Measurements from ENCODE around the gene MEF2C.
"Not testable (repeated sequence)": the region's sequence is repeated elsewhere in the genome, so short reads cannot be mapped to it uniquely, and the experiment has no call there.

The MEF2C gene

DNA sequence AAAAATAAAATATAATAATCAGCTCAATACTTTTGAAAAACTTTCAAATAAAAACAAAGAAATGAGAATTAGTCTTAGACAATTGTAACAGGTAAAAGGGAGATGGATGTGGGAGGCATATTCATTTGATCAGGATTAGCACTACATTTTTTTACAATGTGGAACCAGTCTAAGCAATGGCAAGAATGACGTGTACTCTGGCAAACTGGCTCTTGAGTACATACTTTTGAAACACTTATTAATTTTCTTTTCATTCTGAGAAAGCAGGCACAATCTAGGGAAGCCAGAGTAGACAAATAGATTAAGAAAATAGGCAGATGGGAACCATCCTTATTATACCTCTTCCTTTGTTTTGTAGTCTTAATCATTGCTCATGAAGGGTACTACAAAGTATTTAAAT, 79.7 kb downstream of the MEF2C start:
- no peaks in the 10 kb centered on the region for H3K36me3 ChIP-seq (ENCODE audit: control insufficient read depth, insufficient read depth, low read length)
- H3K4me1 ChIP-seq (ENCODE audit: control insufficient read depth, insufficient read depth, low read length): no peaks in the 10 kb centered on the region
- no peak overlapping the region for H3K9ac ChIP-seq (ENCODE audit: low read length)
- no peak overlapping the region for H3K4me3 ChIP-seq (ENCODE audit: low read length)
- no peak overlapping the region for H3K27ac ChIP-seq (ENCODE audit: low read depth, low read length)
- H3K27me3 ChIP-seq (ENCODE audit: control insufficient read depth, insufficient read depth, low read length): no peaks in the 10 kb centered on the region

DNA sequence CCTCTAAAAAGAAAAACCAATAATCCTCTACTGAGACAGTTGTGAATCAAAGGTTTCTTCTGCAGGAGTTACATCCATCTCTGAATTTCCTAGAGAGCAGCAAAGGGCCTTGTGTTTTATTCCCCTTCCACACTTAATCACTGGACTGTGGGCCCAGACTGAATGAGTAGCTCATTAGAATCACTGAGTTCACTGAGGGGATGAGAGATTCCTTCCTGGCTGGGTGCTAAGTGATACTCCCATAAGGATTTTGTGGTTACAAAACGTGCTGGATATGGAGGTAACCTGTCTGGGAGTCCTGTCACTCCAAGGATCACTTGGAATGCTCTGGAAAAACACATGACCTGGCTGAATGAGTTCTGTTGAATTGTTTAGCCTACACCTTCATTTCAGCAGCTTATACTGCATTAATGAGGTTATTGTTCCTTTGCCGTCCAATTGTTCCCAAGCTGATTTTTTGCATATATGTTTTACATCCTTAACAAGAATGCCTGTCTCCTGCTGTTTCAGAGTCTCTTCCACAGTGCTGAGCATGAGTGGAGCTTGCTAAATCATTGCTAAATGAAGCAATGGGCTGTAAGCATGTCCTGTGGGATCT, 82.9 kb downstream of the MEF2C start:
- no peak overlapping the region for H3K9ac ChIP-seq (ENCODE audit: low read length)
- no peak overlapping the region for H3K27ac ChIP-seq (ENCODE audit: low read depth, low read length)
- H3K36me3 ChIP-seq (ENCODE audit: control insufficient read depth, insufficient read depth, low read length): no peaks in the 10 kb centered on the region
- H3K27me3 ChIP-seq (ENCODE audit: control insufficient read depth, insufficient read depth, low read length): no peaks in the 10 kb centered on the region
- H3K4me1 ChIP-seq (ENCODE audit: control insufficient read depth, insufficient read depth, low read length): no peaks in the 10 kb centered on the region
- no peak overlapping the region for H3K4me3 ChIP-seq (ENCODE audit: low read length)

DNA sequence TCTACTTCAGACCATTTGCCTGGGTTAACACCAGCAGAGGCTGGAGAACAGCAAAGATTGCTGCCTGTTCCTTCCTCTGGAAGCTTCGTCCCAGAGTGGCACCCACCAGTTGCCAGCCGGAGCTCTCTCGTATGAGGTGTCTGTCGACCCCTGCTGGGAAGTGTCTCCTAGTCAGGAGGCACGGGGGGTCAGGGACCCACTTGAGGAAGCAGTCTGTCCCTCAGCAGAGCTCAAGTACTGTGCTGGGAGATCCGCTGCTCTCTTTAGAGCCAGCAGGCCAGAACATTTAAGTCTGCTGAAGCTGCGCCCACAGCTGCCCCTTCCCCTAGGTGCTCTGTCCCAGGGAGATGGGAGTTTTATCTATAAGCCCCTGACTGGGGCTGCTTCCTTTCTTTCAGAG, 84.1 kb downstream of the MEF2C start:
- H3K36me3 ChIP-seq (ENCODE audit: control insufficient read depth, insufficient read depth, low read length); H3K4me1 ChIP-seq (ENCODE audit: control insufficient read depth, insufficient read depth, low read length); H3K9ac ChIP-seq (ENCODE audit: low read length); H3K27me3 ChIP-seq (ENCODE audit: control insufficient read depth, insufficient read depth, low read length); H3K4me3 ChIP-seq (ENCODE audit: low read length); H3K27ac ChIP-seq (ENCODE audit: low read depth, low read length): not testable (repeated sequence)

DNA sequence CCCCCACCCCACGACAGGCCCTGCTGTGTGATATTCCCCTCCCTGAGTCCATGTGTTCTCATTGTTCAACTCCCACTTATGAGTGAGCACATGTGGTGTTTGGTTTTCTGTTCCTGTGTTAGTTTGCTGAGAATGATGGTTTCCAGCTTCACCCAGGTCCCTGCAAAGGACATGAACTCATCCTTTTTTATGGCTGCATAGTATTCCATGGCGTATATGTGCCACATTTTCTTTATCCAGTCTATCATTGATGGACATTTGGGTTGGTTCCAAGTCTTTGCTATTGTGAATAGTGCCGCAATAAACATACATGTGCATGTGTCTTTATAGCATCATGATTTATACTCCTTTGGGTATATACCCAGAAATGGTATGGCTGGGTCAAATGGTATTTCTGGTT, 89.2 kb downstream of the MEF2C start:
- not testable (repeated sequence) for H3K27ac ChIP-seq (ENCODE audit: low read depth, low read length)

DNA sequence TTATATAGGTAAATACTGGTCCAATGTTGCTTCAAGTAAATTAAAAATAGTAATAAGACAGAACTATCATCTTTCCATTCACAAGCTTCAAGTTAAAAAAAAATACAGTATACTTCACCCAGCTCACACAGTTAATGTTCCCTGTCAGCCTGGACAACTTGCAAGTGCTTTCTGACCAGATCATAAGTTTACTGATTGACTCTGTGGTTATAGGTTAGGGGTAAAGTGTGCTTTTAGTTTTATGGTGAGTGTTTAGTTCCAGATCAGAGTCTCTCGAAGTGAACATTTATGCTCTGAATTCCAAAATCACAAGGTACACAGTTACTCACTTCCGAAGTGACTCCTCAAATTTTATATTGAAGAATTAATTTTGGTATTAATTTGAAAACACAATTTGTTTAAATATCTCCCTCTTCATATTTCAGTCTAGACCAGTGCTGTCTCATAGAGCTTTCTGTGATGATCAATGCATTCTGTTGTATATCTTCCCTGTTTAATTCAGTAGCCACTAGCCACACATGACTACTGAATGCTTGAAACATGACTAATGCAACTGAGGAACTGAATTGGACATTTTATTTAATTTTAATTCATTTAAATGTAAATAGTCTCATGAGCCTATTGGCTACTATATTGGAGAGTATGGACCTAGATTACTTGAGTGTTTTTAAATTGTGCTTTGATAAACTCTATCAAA, 90.7 kb downstream of the MEF2C start:
- H3K27me3 ChIP-seq (ENCODE audit: control insufficient read depth, insufficient read depth, low read length): no peaks in the 10 kb centered on the region
- no peak overlapping the region for H3K27ac ChIP-seq (ENCODE audit: low read depth, low read length)
- H3K4me1 ChIP-seq (ENCODE audit: control insufficient read depth, insufficient read depth, low read length): no peaks in the 10 kb centered on the region
- no peak overlapping the region for H3K4me3 ChIP-seq (ENCODE audit: low read length)
- no peaks in the 10 kb centered on the region for H3K36me3 ChIP-seq (ENCODE audit: control insufficient read depth, insufficient read depth, low read length)
- H3K9ac ChIP-seq (ENCODE audit: low read length): no peak overlapping the region

More for the DNA sequence above, 89.2 kb downstream of the MEF2C start:
- not testable (repeated sequence) for H3K4me1 ChIP-seq (ENCODE audit: control insufficient read depth, insufficient read depth, low read length); H3K27me3 ChIP-seq (ENCODE audit: control insufficient read depth, insufficient read depth, low read length); H3K4me3 ChIP-seq (ENCODE audit: low read length); H3K9ac ChIP-seq (ENCODE audit: low read length); H3K36me3 ChIP-seq (ENCODE audit: control insufficient read depth, insufficient read depth, low read length)

DNA sequence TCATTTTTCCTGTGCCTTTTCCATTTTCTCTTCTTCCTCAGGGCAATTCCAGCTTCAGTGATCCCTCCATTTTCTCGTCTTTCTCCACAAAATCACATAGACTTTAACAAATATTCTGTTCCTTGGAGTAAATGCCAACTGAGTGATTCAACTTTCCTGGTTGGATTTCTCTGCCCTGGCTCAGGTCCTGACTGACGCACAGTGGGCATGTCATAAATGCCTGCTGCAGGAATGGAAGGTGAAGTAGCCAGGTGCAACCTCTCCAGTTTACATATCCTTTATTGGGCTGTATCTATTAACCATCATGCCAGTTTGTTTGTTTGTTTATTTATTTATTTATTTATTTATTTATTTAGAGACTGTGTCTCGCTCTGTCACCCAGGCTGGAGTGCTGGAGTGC, 95.1 kb downstream of the MEF2C start:
- H3K27me3 ChIP-seq (ENCODE audit: control insufficient read depth, insufficient read depth, low read length): no peaks in the 10 kb centered on the region
- H3K9ac ChIP-seq (ENCODE audit: low read length): no peak overlapping the region
- no peak overlapping the region for H3K27ac ChIP-seq (ENCODE audit: low read depth, low read length)

DNA sequence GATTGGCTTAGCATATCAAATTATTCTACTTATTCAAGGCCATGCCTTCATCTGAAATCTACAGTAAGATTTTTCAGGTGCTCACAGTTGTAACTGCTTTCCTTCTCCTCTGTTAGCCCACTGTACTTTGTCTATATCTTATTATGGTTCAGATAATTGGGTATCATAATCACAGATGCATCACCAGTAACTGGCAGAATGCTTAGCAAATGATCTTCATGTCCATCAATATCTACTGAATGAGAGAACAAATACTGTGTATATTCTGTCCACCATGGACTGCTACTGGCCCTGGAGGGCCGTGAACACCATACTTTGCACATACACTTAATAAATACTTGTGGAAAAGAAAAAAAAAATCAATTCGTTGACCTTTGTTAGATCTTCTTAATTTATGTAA, 96.2 kb downstream of the MEF2C start:
- no peak overlapping the region for H3K9ac ChIP-seq (ENCODE audit: low read length)
- no peaks in the 10 kb centered on the region for H3K36me3 ChIP-seq (ENCODE audit: control insufficient read depth, insufficient read depth, low read length)
- H3K27me3 ChIP-seq (ENCODE audit: control insufficient read depth, insufficient read depth, low read length): no peaks in the 10 kb centered on the region
- peaks cover 6% of the 10 kb centered on the region for H3K4me1 ChIP-seq (ENCODE audit: control insufficient read depth, insufficient read depth, low read length)
- no peak overlapping the region for H3K4me3 ChIP-seq (ENCODE audit: low read length)
- H3K27ac ChIP-seq (ENCODE audit: low read depth, low read length): peak overlapping the region; percentile 4

More for the DNA sequence above, 95.1 kb downstream of the MEF2C start:
- peaks cover 6% of the 10 kb centered on the region for H3K4me1 ChIP-seq (ENCODE audit: control insufficient read depth, insufficient read depth, low read length)
- H3K4me3 ChIP-seq (ENCODE audit: low read length): no peak overlapping the region
- H3K36me3 ChIP-seq (ENCODE audit: control insufficient read depth, insufficient read depth, low read length): no peaks in the 10 kb centered on the region

DNA sequence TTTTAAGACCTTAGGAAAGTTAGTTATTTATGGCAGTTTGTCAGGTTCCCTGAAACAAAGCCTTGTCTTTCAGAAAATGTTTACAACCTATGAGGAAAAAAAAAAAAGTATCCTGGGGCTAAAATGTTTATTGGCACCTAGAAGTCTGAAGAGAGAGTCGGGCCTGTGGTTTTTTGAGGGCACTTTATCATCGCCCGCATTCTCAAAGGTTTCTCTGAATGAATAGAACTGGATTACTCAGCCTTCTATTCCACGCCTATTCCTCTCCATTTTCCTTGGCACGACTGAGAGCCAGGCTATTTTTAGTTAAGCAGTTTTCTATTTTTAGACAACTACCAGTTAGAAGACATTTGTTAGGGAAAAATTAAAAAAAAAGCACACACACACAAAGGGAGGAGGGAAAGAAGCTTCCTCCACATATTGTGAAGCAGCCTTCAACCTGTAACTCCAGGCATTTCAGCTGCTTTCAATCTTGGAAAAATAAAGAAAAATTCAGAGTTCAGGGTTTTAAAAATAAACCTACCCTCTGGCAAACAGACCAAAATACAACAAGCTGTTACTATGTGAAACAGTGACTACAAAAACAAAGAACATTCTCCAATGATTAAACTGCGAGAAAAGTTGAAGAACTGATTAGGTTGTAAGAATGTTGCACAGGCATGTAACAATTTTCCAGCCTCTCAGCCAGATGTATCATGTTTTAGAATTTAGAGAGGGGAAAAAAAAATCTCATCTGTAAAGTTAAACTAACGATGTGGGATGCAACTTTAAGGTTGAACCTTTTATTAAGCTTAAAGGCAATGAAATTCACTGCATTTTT, 97.0 kb downstream of the MEF2C start:
- H3K36me3 ChIP-seq (ENCODE audit: control insufficient read depth, insufficient read depth, low read length): no peaks in the 10 kb centered on the region
- H3K27me3 ChIP-seq (ENCODE audit: control insufficient read depth, insufficient read depth, low read length): no peaks in the 10 kb centered on the region
- H3K9ac ChIP-seq (ENCODE audit: low read length): no peak overlapping the region
- peaks cover 6% of the 10 kb centered on the region for H3K4me1 ChIP-seq (ENCODE audit: control insufficient read depth, insufficient read depth, low read length)
- peak overlapping the region; percentile 68 for H3K27ac ChIP-seq (ENCODE audit: low read depth, low read length)
- H3K4me3 ChIP-seq (ENCODE audit: low read length): no peak overlapping the region

DNA sequence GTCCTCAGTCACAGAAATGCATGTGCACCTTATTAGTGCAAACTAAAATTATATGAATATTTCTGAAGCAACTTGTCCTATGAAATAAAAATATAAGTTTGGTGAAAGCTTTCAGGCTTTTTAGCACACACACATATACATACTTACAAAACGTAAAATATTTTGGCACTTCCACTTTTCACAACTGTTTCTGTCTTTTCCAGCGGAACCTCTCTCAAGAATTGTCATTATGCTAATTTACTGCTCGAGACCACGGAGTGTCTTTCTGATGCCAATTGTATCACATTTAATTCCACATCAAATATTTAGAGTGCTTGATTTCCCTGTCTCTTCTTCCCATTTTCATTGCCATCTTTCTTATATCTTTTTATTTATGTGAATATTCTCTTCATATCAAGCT, 100.4 kb downstream of the MEF2C start:
- Histone ChIP-seq H3K4me3 (ENCODE audit: low read length) (no peak overlapping the region), H3K4me1 (ENCODE audit: control insufficient read depth, insufficient read depth, low read length) (peaks cover 6% of the 10 kb centered on the region), H3K27ac (ENCODE audit: low read depth, low read length) (no peak overlapping the region), H3K36me3 (ENCODE audit: control insufficient read depth, insufficient read depth, low read length) (no peaks in the 10 kb centered on the region), H3K9ac (ENCODE audit: low read length) (no peak overlapping the region), H3K27me3 (ENCODE audit: control insufficient read depth, insufficient read depth, low read length) (no peaks in the 10 kb centered on the region)

DNA sequence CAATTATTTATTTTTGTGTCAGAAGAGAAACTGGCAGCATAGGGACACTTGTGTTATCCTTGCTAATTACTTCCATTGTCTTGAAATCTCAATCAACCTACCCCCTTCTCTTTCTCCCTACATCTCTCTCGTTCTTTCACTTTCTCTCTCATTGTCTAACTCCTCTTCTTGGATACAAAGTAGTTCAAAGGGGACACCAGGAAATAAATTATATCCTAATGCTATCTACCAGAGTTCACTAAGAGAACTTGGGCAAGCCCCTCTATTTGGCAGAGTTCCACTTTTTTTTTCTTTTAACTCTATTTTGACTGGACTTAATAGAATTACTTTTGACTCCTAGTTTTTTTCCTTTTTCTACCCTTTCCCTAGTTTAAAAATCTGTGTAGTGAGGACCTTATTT, 102.2 kb downstream of the MEF2C start:
- no peaks in the 10 kb centered on the region for H3K4me1 ChIP-seq (ENCODE audit: control insufficient read depth, insufficient read depth, low read length)
- H3K9ac ChIP-seq (ENCODE audit: low read length): no peak overlapping the region
- no peaks in the 10 kb centered on the region for H3K36me3 ChIP-seq (ENCODE audit: control insufficient read depth, insufficient read depth, low read length)
- H3K27me3 ChIP-seq (ENCODE audit: control insufficient read depth, insufficient read depth, low read length): no peaks in the 10 kb centered on the region
- no peak overlapping the region for H3K27ac ChIP-seq (ENCODE audit: low read depth, low read length)
- no peak overlapping the region for H3K4me3 ChIP-seq (ENCODE audit: low read length)

DNA sequence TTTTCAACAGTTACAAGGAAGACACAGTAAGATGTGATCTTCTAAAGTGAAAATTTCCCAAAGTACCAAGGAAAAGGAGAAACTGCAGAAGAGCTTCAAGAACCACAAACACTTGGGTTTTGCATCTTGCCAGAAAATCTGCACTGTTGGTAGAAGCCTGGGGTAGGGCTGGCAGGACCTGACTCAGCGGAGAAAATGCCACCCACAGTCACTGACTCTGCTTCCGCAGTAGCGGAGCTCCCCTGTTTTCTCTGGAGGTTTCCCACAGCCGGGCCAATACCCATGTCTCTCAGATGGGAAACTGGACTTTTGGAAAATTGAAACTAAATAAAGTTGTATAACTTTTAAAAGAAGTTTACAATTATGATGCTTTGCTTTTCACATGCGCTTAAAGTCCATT, 104.2 kb downstream of the MEF2C start:
- Histone ChIP-seq H3K4me1 (ENCODE audit: control insufficient read depth, insufficient read depth, low read length) (no peaks in the 10 kb centered on the region), H3K4me3 (ENCODE audit: low read length) (no peak overlapping the region), H3K27ac (ENCODE audit: low read depth, low read length) (no peak overlapping the region)

DNA sequence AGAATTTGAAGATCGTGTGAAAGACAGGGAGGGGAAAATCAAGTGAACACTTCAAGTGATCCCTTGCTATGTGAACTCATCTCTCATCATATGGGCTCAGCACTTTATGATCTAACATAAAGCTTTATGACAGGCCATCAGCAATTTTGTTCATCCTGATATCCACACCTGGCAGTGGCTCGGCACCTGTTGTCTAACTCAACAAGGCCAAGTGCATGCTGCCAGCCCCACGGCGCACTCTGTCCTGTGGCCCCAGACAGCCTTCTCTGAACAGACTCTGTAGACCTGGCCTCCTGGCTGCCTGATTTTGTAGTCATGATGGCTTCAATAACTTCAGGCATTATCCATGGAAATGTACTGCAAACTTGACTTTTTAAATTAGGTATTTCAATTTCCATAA, 106.3 kb downstream of the MEF2C start:
- Histone ChIP-seq H3K4me1 (ENCODE audit: control insufficient read depth, insufficient read depth, low read length) (no peaks in the 10 kb centered on the region), H3K36me3 (ENCODE audit: control insufficient read depth, insufficient read depth, low read length) (no peaks in the 10 kb centered on the region), H3K9ac (ENCODE audit: low read length) (no peak overlapping the region), H3K4me3 (ENCODE audit: low read length) (no peak overlapping the region), H3K27me3 (ENCODE audit: control insufficient read depth, insufficient read depth, low read length) (no peaks in the 10 kb centered on the region), H3K27ac (ENCODE audit: low read depth, low read length) (no peak overlapping the region)

More for the DNA sequence above, 104.2 kb downstream of the MEF2C start:
- no peaks in the 10 kb centered on the region for H3K27me3 ChIP-seq (ENCODE audit: control insufficient read depth, insufficient read depth, low read length)
- H3K9ac ChIP-seq (ENCODE audit: low read length): no peak overlapping the region
- no peaks in the 10 kb centered on the region for H3K36me3 ChIP-seq (ENCODE audit: control insufficient read depth, insufficient read depth, low read length)

All from rectal smooth muscle tissue (tissue), 1 donor.